ENCODE measurements around the gene LRRTM2. TPM values are rescaled to one million over a fixed set of nuclear protein-coding genes. Genes with fewer than 3 reads are reported as not detected.

The LRRTM2 gene
- total and polyA plus RNA-seq, 10 of the 15 experiments (the other 5 are each of a cell fraction or from before 2014, with no cell fraction given), result 0.04 to 0.14 (median 0.06) TPM; not detected in 2

DNA sequence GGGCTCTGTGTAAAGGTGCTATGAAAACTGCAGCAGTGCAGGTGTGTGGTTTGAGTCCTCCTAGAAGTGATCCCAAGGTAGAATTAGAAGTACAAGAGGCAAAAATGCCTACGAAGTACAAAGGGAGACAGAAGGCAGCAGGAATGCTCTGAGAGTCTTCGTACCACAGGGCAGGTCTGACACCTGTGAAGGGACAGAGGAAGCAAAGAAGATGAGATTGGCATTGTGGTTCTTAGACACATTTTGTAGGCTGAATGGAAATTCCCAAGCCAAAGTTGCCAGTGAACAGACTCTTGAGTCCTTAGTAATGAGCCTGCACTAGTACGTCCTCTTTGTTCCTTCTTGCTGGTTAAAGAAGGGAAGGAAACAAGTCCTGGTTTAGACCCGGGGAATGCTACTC lies 1.7 kb upstream of the LRRTM2 start:
- Histone ChIP-seq H3K9me3 (replicated peaks; ENCODE audit: control insufficient read depth, insufficient read depth, low read length) (no peaks in the 10 kb centered on the region), H2AFZ (ENCODE audit: control insufficient read depth, low read depth, low read length) (no peak overlapping the region), H3K36me3 (ENCODE audit: control insufficient read depth in 2 of 2, insufficient read depth in 2 of 2, low read length in 1 of 2) (no peaks in the 10 kb centered on the region), H3K4me2 (ENCODE audit: control insufficient read depth, insufficient read depth) (no peak overlapping the region), H3K27ac (ENCODE audit: control insufficient read depth, insufficient read depth) (no peak overlapping the region), H3K27me3 (replicated peaks in 1 of 2; ENCODE audit: control insufficient read depth in 2 of 2, insufficient read depth in 2 of 2, low read length in 1 of 2) (no peaks in the 10 kb centered on the region), H4K20me1 (ENCODE audit: control insufficient read depth, insufficient read depth) (no peaks in the 10 kb centered on the region), H3K4me3 (no peak overlapping the region), H3K79me2 (ENCODE audit: control insufficient read depth, insufficient read depth, low read length) (no peaks in the 10 kb centered on the region; the same call in 1 of the 2 replicates), H3K4me1 (ENCODE audit: control insufficient read depth, insufficient read depth, low read length) (no peaks in the 10 kb centered on the region), H3K9ac (ENCODE audit: control insufficient read depth, insufficient read depth, low read length) (no peak overlapping the region)
- DNase-seq (ENCODE audit: low read depth, low spot score), result no peak
- no peak for FAIRE-seq
- ATAC-seq, result no peak
- no TSS peak for BruUV-seq (replicated peaks)
- 84% methylated on average over 4 of the region's 4 CpGs for WGBS (ENCODE audit: insufficient coverage, insufficient replicate concordance, low lambda C conversion rate, missing lambda C conversion rate)
- in situ Hi-C loops (cut with MboI) (no loop called here), intact Hi-C loops (cut with micrococcal nuclease; ENCODE audit: unreplicated experiment) (no loop called here)
- CTCF ChIA-PET, result no interaction called here
- SMC1A ChIA-PET (ENCODE audit: uncharacterized antibody, unreplicated experiment), result no interaction called here
- POLR2A ChIA-PET, result no interaction called here
- RAD21 ChIA-PET (ENCODE audit: unreplicated experiment), result no interaction called here
- TF ChIP-seq, protein P1, sequence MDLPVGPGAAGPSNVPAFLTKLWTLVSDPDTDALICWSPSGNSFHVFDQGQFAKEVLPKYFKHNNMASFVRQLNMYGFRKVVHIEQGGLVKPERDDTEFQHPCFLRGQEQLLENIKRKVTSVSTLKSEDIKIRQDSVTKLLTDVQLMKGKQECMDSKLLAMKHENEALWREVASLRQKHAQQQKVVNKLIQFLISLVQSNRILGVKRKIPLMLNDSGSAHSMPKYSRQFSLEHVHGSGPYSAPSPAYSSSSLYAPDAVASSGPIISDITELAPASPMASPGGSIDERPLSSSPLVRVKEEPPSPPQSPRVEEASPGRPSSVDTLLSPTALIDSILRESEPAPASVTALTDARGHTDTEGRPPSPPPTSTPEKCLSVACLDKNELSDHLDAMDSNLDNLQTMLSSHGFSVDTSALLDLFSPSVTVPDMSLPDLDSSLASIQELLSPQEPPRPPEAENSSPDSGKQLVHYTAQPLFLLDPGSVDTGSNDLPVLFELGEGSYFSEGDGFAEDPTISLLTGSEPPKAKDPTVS (IDR thresholded peaks at IDR 0.05; ENCODE audit: low read depth, low read length), result no peak
- TF ChIP-seq ZNF217 (IDR thresholded peaks at IDR 0.05) (no peak), MYC (IDR thresholded peaks at IDR 0.05; ENCODE audit: insufficient read depth, insufficient read length, insufficient replicate concordance, low read length, severe bottlenecking) (no peak), CTCF (IDR thresholded peaks at IDR 0.05 in 2 of 3, conservative IDR thresholded peaks at IDR 0.05 in 1 of 3; ENCODE audit: control insufficient read depth in 2 of 3, extremely low read depth in 1 of 3, insufficient read depth in 1 of 3, low read depth in 3 of 3, low read length in 3 of 3) (no peak), SPI1 (IDR thresholded peaks at IDR 0.05; ENCODE audit: borderline replicate concordance, insufficient read depth, low read depth, low read length) (no peak), RELB (IDR thresholded peaks at IDR 0.05; ENCODE audit: low read depth) (no peak), RCOR1 (conservative IDR thresholded peaks at IDR 0.05; ENCODE audit: low read depth, low read length) (no peak), ZNF274 (IDR thresholded peaks at IDR 0.05; ENCODE audit: insufficient read depth, insufficient read length) (no peak), EP300 (IDR thresholded peaks at IDR 0.05; ENCODE audit: borderline replicate concordance in 1 of 2, control insufficient read depth in 1 of 2, low read depth in 2 of 2, low read length in 2 of 2) (no peak)
- TF ChIP-seq, protein P2, sequence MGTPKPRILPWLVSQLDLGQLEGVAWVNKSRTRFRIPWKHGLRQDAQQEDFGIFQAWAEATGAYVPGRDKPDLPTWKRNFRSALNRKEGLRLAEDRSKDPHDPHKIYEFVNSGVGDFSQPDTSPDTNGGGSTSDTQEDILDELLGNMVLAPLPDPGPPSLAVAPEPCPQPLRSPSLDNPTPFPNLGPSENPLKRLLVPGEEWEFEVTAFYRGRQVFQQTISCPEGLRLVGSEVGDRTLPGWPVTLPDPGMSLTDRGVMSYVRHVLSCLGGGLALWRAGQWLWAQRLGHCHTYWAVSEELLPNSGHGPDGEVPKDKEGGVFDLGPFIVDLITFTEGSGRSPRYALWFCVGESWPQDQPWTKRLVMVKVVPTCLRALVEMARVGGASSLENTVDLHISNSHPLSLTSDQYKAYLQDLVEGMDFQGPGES (IDR thresholded peaks at IDR 0.05), result no peak
- TF ChIP-seq, protein P3, sequence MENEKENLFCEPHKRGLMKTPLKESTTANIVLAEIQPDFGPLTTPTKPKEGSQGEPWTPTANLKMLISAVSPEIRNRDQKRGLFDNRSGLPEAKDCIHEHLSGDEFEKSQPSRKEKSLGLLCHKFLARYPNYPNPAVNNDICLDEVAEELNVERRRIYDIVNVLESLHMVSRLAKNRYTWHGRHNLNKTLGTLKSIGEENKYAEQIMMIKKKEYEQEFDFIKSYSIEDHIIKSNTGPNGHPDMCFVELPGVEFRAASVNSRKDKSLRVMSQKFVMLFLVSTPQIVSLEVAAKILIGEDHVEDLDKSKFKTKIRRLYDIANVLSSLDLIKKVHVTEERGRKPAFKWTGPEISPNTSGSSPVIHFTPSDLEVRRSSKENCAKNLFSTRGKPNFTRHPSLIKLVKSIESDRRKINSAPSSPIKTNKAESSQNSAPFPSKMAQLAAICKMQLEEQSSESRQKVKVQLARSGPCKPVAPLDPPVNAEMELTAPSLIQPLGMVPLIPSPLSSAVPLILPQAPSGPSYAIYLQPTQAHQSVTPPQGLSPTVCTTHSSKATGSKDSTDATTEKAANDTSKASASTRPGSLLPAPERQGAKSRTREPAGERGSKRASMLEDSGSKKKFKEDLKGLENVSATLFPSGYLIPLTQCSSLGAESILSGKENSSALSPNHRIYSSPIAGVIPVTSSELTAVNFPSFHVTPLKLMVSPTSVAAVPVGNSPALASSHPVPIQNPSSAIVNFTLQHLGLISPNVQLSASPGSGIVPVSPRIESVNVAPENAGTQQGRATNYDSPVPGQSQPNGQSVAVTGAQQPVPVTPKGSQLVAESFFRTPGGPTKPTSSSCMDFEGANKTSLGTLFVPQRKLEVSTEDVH (IDR thresholded peaks at IDR 0.05; ENCODE audit: low read depth, partially characterized antibody), result no peak

Measured in GM12878 (cell line).